ENCODE data around the gene FMO1. TPM values are rescaled to one million over a fixed set of nuclear protein-coding genes. Genes with fewer than 3 reads are reported as not detected.

FMO1 gene
- total and polyA plus RNA-seq, 2 donors (not counting 1 experiment from before 2014, with no cell fraction given), result 0.22 TPM; not detected in 1

DNA sequence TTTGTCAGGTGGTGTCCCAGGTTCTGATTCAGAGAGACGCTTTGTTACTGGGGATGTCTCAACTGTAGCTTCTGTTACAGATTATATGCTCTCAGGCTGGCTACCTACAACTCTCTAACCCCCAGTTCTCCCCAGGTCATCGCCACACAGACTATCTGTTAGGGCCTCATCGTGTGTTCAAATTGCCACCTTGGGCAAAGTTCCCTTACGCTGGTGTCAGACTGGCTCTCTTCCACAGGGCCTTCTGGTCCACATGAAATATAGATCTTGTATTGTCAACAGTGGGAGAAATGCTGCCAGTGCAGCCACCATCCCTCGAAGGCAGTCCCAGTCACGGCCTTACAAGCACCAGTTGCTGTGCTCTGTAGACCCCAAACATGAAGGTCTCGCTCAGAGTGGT, 81.0 kb downstream of the FMO1 start:
- Histone ChIP-seq H3K79me2 (ENCODE audit: control insufficient read depth, insufficient read depth, low read length) (no peaks in the 10 kb centered on the region), H3K9ac (ENCODE audit: insufficient read depth, low read length) (no peak overlapping the region), H3K4me2 (ENCODE audit: extremely low read depth, insufficient read depth, low read length) (no peak overlapping the region), H3K4me1 (ENCODE audit: control insufficient read depth, extremely low read depth, insufficient read depth, low read length) (no peaks in the 10 kb centered on the region), H3K27me3 (ENCODE audit: control insufficient read depth, insufficient read depth, low read length) (no peaks in the 10 kb centered on the region), H4K20me1 (ENCODE audit: control insufficient read depth, extremely low read depth, insufficient read depth, low read length) (no peaks in the 10 kb centered on the region), H3K27ac (ENCODE audit: insufficient read depth, low read length) (no peak overlapping the region), H3K36me3 (ENCODE audit: control insufficient read depth, insufficient read depth, low read length) (no peaks in the 10 kb centered on the region), H2AFZ (ENCODE audit: low read length) (no peak overlapping the region), H3K4me3 (replicated peaks in 1 of 4; ENCODE audit: control extremely low read depth in 1 of 4, insufficient read depth in 1 of 4, low read depth in 3 of 4, low read length in 4 of 4) (no peak overlapping the region), H3K9me3 (ENCODE audit: control insufficient read depth, insufficient read depth, low read depth, low read length) (no peaks in the 10 kb centered on the region)
- TF ChIP-seq EZH2 (IDR thresholded peaks at IDR 0.05; ENCODE audit: low read length, missing control alignments), result no peak
- TF ChIP-seq, protein P1, sequence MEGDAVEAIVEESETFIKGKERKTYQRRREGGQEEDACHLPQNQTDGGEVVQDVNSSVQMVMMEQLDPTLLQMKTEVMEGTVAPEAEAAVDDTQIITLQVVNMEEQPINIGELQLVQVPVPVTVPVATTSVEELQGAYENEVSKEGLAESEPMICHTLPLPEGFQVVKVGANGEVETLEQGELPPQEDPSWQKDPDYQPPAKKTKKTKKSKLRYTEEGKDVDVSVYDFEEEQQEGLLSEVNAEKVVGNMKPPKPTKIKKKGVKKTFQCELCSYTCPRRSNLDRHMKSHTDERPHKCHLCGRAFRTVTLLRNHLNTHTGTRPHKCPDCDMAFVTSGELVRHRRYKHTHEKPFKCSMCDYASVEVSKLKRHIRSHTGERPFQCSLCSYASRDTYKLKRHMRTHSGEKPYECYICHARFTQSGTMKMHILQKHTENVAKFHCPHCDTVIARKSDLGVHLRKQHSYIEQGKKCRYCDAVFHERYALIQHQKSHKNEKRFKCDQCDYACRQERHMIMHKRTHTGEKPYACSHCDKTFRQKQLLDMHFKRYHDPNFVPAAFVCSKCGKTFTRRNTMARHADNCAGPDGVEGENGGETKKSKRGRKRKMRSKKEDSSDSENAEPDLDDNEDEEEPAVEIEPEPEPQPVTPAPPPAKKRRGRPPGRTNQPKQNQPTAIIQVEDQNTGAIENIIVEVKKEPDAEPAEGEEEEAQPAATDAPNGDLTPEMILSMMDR (conservative IDR thresholded peaks at IDR 0.05 in 1 of 2, IDR thresholded peaks at IDR 0.05 in 1 of 2; ENCODE audit: low read depth in 1 of 2, low read length in 2 of 2), result no peak
- no peak for DNase-seq (ENCODE audit: low read depth in 2 of 2)

DNA sequence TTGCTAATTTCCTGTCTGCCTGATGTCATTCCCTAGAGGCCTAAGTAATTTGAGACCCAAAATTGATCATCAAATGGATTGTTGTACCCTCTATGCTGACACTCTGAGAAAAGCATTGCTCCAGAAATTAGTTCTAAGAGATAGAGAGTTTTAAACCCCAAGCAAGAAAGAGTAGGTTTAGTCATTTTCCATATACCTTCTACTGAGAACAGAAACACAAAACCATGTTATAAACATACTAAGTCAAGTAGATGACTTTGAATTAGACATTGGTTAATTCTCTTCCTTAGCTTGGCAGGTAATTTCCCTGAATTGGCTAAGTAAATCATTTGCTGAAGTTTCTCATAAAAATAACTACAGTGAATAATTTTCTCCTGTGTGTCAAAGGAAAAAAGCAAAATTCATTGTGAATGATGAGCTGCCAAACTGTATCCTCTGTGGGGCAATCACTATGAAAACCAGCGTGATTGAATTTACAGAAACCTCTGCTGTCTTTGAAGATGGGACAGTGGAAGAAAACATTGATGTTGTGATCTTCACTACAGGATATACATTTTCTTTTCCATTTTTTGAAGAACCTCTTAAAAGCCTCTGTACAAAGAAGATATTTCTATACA, 85.8 kb downstream of the FMO1 start:
- no peak for DNase-seq (ENCODE audit: low read depth in 2 of 2)
- H4K20me1 ChIP-seq (ENCODE audit: control insufficient read depth, extremely low read depth, insufficient read depth, low read length), result no peaks in the 10 kb centered on the region
- H3K36me3 ChIP-seq (ENCODE audit: control insufficient read depth, insufficient read depth, low read length), result no peaks in the 10 kb centered on the region
- H3K27ac ChIP-seq (ENCODE audit: insufficient read depth, low read length), result no peak overlapping the region
- no peaks in the 10 kb centered on the region for H3K4me1 ChIP-seq (ENCODE audit: control insufficient read depth, extremely low read depth, insufficient read depth, low read length)
- no peaks in the 10 kb centered on the region for H3K79me2 ChIP-seq (ENCODE audit: control insufficient read depth, insufficient read depth, low read length)
- no peak for TF ChIP-seq EZH2 (IDR thresholded peaks at IDR 0.05; ENCODE audit: low read length, missing control alignments)
- TF ChIP-seq, protein P1 (conservative IDR thresholded peaks at IDR 0.05 in 1 of 2, IDR thresholded peaks at IDR 0.05 in 1 of 2; ENCODE audit: low read depth in 1 of 2, low read length in 2 of 2), result no peak
- H3K9ac ChIP-seq (ENCODE audit: insufficient read depth, low read length), result no peak overlapping the region
- H3K27me3 ChIP-seq (ENCODE audit: control insufficient read depth, insufficient read depth, low read length), result no peaks in the 10 kb centered on the region
- H3K9me3 ChIP-seq (ENCODE audit: control insufficient read depth, insufficient read depth, low read depth, low read length), result no peaks in the 10 kb centered on the region
- H3K4me3 ChIP-seq (replicated peaks in 1 of 4; ENCODE audit: control extremely low read depth in 1 of 4, insufficient read depth in 1 of 4, low read depth in 3 of 4, low read length in 4 of 4), result no peak overlapping the region
- no peak overlapping the region for H3K4me2 ChIP-seq (ENCODE audit: extremely low read depth, insufficient read depth, low read length)
- H2AFZ ChIP-seq (ENCODE audit: low read length), result no peak overlapping the region

Other genes starting within 250 kb of the FMO1 start
- gene FMO3, start 157.6 kb upstream of the FMO1 start, total RNA-seq, result 19.3 and 76.3 TPM in 2 replicates
- 23.3 and 148 TPM in 2 replicates for gene FMO3, start 157.6 kb upstream of the FMO1 start, polyA plus RNA-seq
- gene FMO2, start 63.2 kb upstream of the FMO1 start, total RNA-seq, result 104 and 125 TPM in 2 replicates
- 7.1 and 136 TPM in 2 replicates for gene FMO2, start 63.2 kb upstream of the FMO1 start, polyA plus RNA-seq
- 4.6 and 7.3 TPM in 2 replicates for gene FMO4, start 65.7 kb downstream of the FMO1 start, total RNA-seq
- gene FMO4, start 65.7 kb downstream of the FMO1 start, polyA plus RNA-seq, result 1.5 and 5.5 TPM in 2 replicates
- 31.8 and 50.4 TPM in 2 replicates for gene PRRC2C, start 237.0 kb downstream of the FMO1 start, total RNA-seq
- 48.5 and 56.3 TPM in 2 replicates for gene PRRC2C, start 237.0 kb downstream of the FMO1 start, polyA plus RNA-seq

All from fibroblast of lung (primary cell).